H1 (cell line): ENCODE results near the gene RNF157. TPM values are rescaled to one million over a fixed set of nuclear protein-coding genes. Genes with fewer than 3 reads are reported as not detected.

ENCODE experiments used
- CTCF ChIA-PET: fragments of 300-600 bp; sonication (Branson Sonifier 250); formaldehyde crosslinking; loops from one replicate; lab custom pipeline; 2021; ENCODE audit not compliant: partially characterized antibody; lab: Charles Lee
- POLR2A ChIA-PET: fragments of 300-600 bp; sonication (Branson Sonifier 250); formaldehyde crosslinking; loops from one replicate; lab custom pipeline; 2021; ENCODE audit warnings: inconsistent platforms; ENCODE audit not compliant: partially characterized antibody; lab: Charles Lee
- DNase-seq, 2 experiments: peaks; one replicate each; pipeline versions ENCODE4 v3.0.0 to v3.0.0-alpha.2; 2010 to 2022; ENCODE audit warnings: low spot score in 2 of 2, low read depth in 1 of 2, mixed read lengths in 1 of 2
- FAIRE-seq: peaks from 2 replicates; lab custom pipeline; 2011; peaks lifted over from hg19 to GRCh38; lab: Jason Lieb, UNC
- H2AFZ ChIP-seq: 2 replicates; pipeline ENCODE4 v1.8.1; 2012; ENCODE audit warnings: low read length, inconsistent platforms
- H2AK5ac ChIP-seq: 2 replicates; pipeline ENCODE4 v1.6.1; 2013; ENCODE audit warnings: low read depth, low read length
- H2BK120ac ChIP-seq: replicated peaks from 2 replicates; pipeline ENCODE3; 2013; ENCODE audit warnings: low read depth, low read length, inconsistent platforms
- H2BK12ac ChIP-seq: 2 replicates; pipeline ENCODE4 v1.6.1; 2013; ENCODE audit warnings: low read depth, low read length
- H2BK15ac ChIP-seq: 2 replicates; pipeline ENCODE4 v1.6.1; 2013; ENCODE audit warnings: low read length
- H2BK20ac ChIP-seq: 2 replicates; pipeline ENCODE4 v1.6.1; 2013; ENCODE audit warnings: low read length
- H2BK5ac ChIP-seq: 2 replicates; pipeline ENCODE4 v1.6.1; 2013; ENCODE audit warnings: low read depth, low read length
- H3K14ac ChIP-seq: 2 replicates; pipeline ENCODE4 v1.6.1; 2013; ENCODE audit warnings: inconsistent platforms; ENCODE audit not compliant: insufficient read length
- H3K18ac ChIP-seq: 2 replicates; pipeline ENCODE4 v1.6.1; 2013; ENCODE audit warnings: low read length; ENCODE audit errors: extremely low read depth
- H3K23ac ChIP-seq: 2 replicates; pipeline ENCODE4 v1.6.1; 2013; ENCODE audit warnings: inconsistent platforms; ENCODE audit not compliant: insufficient read length
- H3K23me2 ChIP-seq: 2 replicates; pipeline ENCODE4 v1.6.1; 2013; ENCODE audit warnings: low read depth, low read length
- H3K27ac ChIP-seq: 2 replicates; pipeline ENCODE4 v1.6.1; 2011; ENCODE audit warnings: low read depth, low read length, inconsistent platforms
- H3K27me3 ChIP-seq, 4 experiments: replicated peaks in 1 of 4; 1 replicate in 1 of 4; 2 replicates in 3 of 4; pipeline versions ENCODE4 v1.6.1 to v1.8.1; 2011 to 2013; ENCODE audit warnings: low read length in 3 of 4, mild to moderate bottlenecking in 3 of 4, inconsistent platforms in 2 of 4, mixed read lengths in 2 of 4, moderate library complexity in 1 of 4; ENCODE audit not compliant: control insufficient read depth in 3 of 4, insufficient read depth in 3 of 4; ENCODE audit errors: extremely low read depth in 1 of 4
- H3K36me3 ChIP-seq, 4 experiments: 2 replicates each; pipeline versions ENCODE4 v1.6.1 to v1.8.1; 2011 to 2013; ENCODE audit warnings: mild to moderate bottlenecking in 4 of 4, low read length in 3 of 4, moderate library complexity in 2 of 4, control low read depth in 1 of 4, inconsistent platforms in 1 of 4; ENCODE audit not compliant: insufficient read depth in 4 of 4, control insufficient read depth in 2 of 4
- H3K4ac ChIP-seq: replicated peaks from 2 replicates; pipeline ENCODE3; 2013; ENCODE audit warnings: low read length, low read depth, mixed read lengths, inconsistent platforms; ENCODE audit not compliant: insufficient read length
- H3K4me1 ChIP-seq, 4 experiments: replicated peaks in 1 of 4; 1 replicate in 1 of 4; 2 replicates in 3 of 4; pipeline versions ENCODE4 v1.6.1 to v1.8.1; 2011 to 2013; ENCODE audit warnings: low read length in 3 of 4, inconsistent platforms in 2 of 4, mixed read lengths in 1 of 4; ENCODE audit not compliant: insufficient read depth in 4 of 4, control insufficient read depth in 3 of 4
- H3K4me2 ChIP-seq, 2 experiments: 2 replicates each; pipeline versions ENCODE4 v1.6.1 to v1.8.1; 2011 to 2013; ENCODE audit warnings: low read depth in 2 of 2, low read length in 2 of 2, control low read depth in 1 of 2, inconsistent platforms in 1 of 2, mild to moderate bottlenecking in 1 of 2; ENCODE audit not compliant: insufficient read depth in 1 of 2
- H3K4me3 ChIP-seq, 4 experiments: fragments of 200-600, 300-600 bp in 1 of 4; sonication (generic), shearing (Covaris generic), sonication (Bioruptor Twin) in 1 of 4; 2 replicates each; pipeline versions ENCODE4 v1.5.1 to v1.8.1; 2011 to 2016; ENCODE audit warnings: low read length in 4 of 4, low read depth in 3 of 4, control low read depth in 2 of 4, inconsistent platforms in 2 of 4, mild to moderate bottlenecking in 2 of 4, mixed read lengths in 1 of 4, moderate library complexity in 1 of 4; ENCODE audit not compliant: insufficient read depth in 2 of 4; ENCODE audit errors: extremely low read depth in 1 of 4
- H3K56ac ChIP-seq: replicated peaks from 2 replicates; pipeline ENCODE3; 2013; ENCODE audit warnings: low read depth, mild to moderate bottlenecking, mixed read lengths, low read length, inconsistent platforms; ENCODE audit not compliant: insufficient read length
- H3K79me1 ChIP-seq: 2 replicates; pipeline ENCODE4 v1.6.1; 2013; ENCODE audit warnings: low read depth, low read length, control low read depth
- H3K79me2 ChIP-seq, 2 experiments: 2 replicates each; pipeline versions ENCODE4 v1.6.1 to v1.8.1; 2012 to 2013; ENCODE audit warnings: low read length in 2 of 2, mild to moderate bottlenecking in 2 of 2, inconsistent platforms in 1 of 2; ENCODE audit not compliant: insufficient read depth in 2 of 2, control insufficient read depth in 1 of 2
- H3K9ac ChIP-seq, 4 experiments: replicated peaks in 1 of 4; 1 replicate in 1 of 4; 2 replicates in 3 of 4; pipeline versions ENCODE4 v1.6.1 to v1.8.1; 2011 to 2013; ENCODE audit warnings: low read depth in 3 of 4, low read length in 3 of 4, control low read depth in 2 of 4, mild to moderate bottlenecking in 2 of 4, moderate library complexity in 2 of 4, inconsistent platforms in 1 of 4; ENCODE audit errors: extremely low read depth in 1 of 4
- H3K9me3 ChIP-seq, 2 experiments: 2 replicates each; pipeline versions ENCODE4 v1.6.1 to v1.8.1; 2012 to 2013; ENCODE audit warnings: mild to moderate bottlenecking in 2 of 2, moderate library complexity in 2 of 2, control low read depth in 1 of 2, inconsistent platforms in 1 of 2, low read depth in 1 of 2, low read length in 1 of 2, mixed read lengths in 1 of 2; ENCODE audit not compliant: insufficient read depth in 2 of 2
- H4K20me1 ChIP-seq, 2 experiments: replicated peaks in 1 of 2; 2 replicates each; pipeline versions ENCODE3 to v1.8.1; 2011 to 2013; ENCODE audit warnings: inconsistent platforms in 2 of 2, low read length in 2 of 2, mild to moderate bottlenecking in 1 of 2; ENCODE audit not compliant: insufficient read depth in 2 of 2, control insufficient read depth in 1 of 2
- H4K5ac ChIP-seq: 2 replicates; pipeline ENCODE4 v1.6.1; 2013; ENCODE audit warnings: low read length, low read depth, mixed read lengths, inconsistent platforms; ENCODE audit not compliant: insufficient read length
- H4K8ac ChIP-seq: 2 replicates; pipeline ENCODE4 v1.8.0; 2013; ENCODE audit warnings: mild to moderate bottlenecking, moderate library complexity, low read length, inconsistent platforms; ENCODE audit not compliant: insufficient read depth; ENCODE audit errors: extremely low read depth
- H4K91ac ChIP-seq: replicated peaks from 2 replicates; pipeline ENCODE3; 2013; ENCODE audit warnings: low read length, mixed read lengths, inconsistent platforms; ENCODE audit not compliant: insufficient read length
- CBX8 ChIP-seq: fragments of 300-800, 300-1000 bp; sonication (generic); IDR thresholded peaks from 2 replicates; pipeline ENCODE4 v1.7.1; 2016; ENCODE audit warnings: low read depth, low read length, borderline replicate concordance
- CHD2 ChIP-seq: IDR thresholded peaks from 2 replicates; pipeline ENCODE4 v1.6.1; 2012; ENCODE audit warnings: low read length, improper control_type of control experiment
- EZH2 ChIP-seq: fragments of 200-600 bp; sonication (generic); IDR thresholded peaks from 2 replicates; pipeline ENCODE4 v1.7.1; 2012; ENCODE audit warnings: low read depth, mild to moderate bottlenecking, moderate library complexity, low read length, inconsistent platforms; ENCODE audit not compliant: severe bottlenecking
- MAFK ChIP-seq: IDR thresholded peaks from 2 replicates; pipeline ENCODE4 v1.6.1; 2012; ENCODE audit warnings: low read depth, mild to moderate bottlenecking, improper control_type of control experiment, low read length
- MAX ChIP-seq: IDR thresholded peaks from 2 replicates; pipeline ENCODE4 v1.6.1; 2012; ENCODE audit warnings: inconsistent platforms
- NRF1 ChIP-seq: IDR thresholded peaks from 2 replicates; pipeline ENCODE4 v1.6.1; 2011; ENCODE audit warnings: mild to moderate bottlenecking, low read depth, low read length, improper control_type of control experiment
- PHF8 ChIP-seq: fragments of 200-600 bp; sonication (generic); conservative IDR thresholded peaks from 2 replicates; pipeline ENCODE4 v1.7.1; 2012; ENCODE audit warnings: low read depth, mild to moderate bottlenecking, inconsistent platforms, low read length, moderate library complexity
- RBBP5 ChIP-seq: IDR thresholded peaks from 2 replicates; pipeline ENCODE4 v1.7.1; 2012; ENCODE audit warnings: low read depth, mild to moderate bottlenecking, inconsistent platforms, low read length, moderate library complexity, borderline replicate concordance
- RNF2 ChIP-seq: fragments of 200-900, 300-1000 bp; sonication (generic); IDR thresholded peaks from 2 replicates; pipeline ENCODE4 v1.7.1; 2016; ENCODE audit warnings: borderline replicate concordance, low read depth, mild to moderate bottlenecking, antibody characterized with exemption, low read length; ENCODE audit not compliant: poor library complexity, severe bottlenecking; ENCODE audit errors: missing control alignments
- SP2 ChIP-seq: IDR thresholded peaks from 2 replicates; pipeline ENCODE4 v1.6.1; 2012; ENCODE audit warnings: mild to moderate bottlenecking, low read length, inconsistent platforms
- SP4 ChIP-seq: IDR thresholded peaks from 2 replicates; pipeline ENCODE4 v1.6.1; 2012; ENCODE audit warnings: low read length, inconsistent platforms
- SRF ChIP-seq: IDR thresholded peaks from 2 replicates; pipeline ENCODE4 v1.6.1; 2011; ENCODE audit warnings: mild to moderate bottlenecking, low read depth, low read length, moderate library complexity
- TEAD4 ChIP-seq: IDR thresholded peaks from 2 replicates; pipeline ENCODE4 v1.6.1; 2012; ENCODE audit warnings: low read depth, low read length, inconsistent platforms, mixed read lengths
- ZNF274 ChIP-seq: IDR thresholded peaks from 2 replicates; pipeline ENCODE4 v1.7.0; 2012; ENCODE audit warnings: low read length, borderline replicate concordance; ENCODE audit errors: extremely low read depth
- WGBS, 2 experiments: shearing (Covaris generic) in 1 of 2; methylation state at CpG; one replicate each; pipeline versions ENCODE4 v1.1.6 to v1.1.7; 2013 to 2015; ENCODE audit warnings: low lambda C conversion rate in 2 of 2, mixed read lengths in 2 of 2, inconsistent platforms in 1 of 2, low coverage in 1 of 2, missing lambda C conversion rate in 1 of 2; ENCODE audit not compliant: insufficient replicate concordance in 2 of 2, insufficient coverage in 1 of 2, insufficient read length in 1 of 2; ENCODE audit errors: extremely low coverage in 1 of 2, missing lambda C conversion rate in 1 of 2; 5-methylcytosine and 5-hydroxymethylcytosine counted together
- polyA plus RNA-seq, 7 experiments: library from polyadenylated mRNA; depleted of rRNA in 3 of 7; stranded (reverse) in 5 of 7; unstranded in 2 of 7; fragments of >200 nt in 5 of 7; fragments of 200-250 nt in 2 of 7; gene quantifications; 1 replicate in 5 of 7; 2 replicates in 1 of 7; 4 replicates in 1 of 7; pipeline versions ENCODE4 v1.2.1 to v1.2.3, GENCODE V29; 2011 to 2013; ENCODE audit warnings: missing spikeins in 2 of 7, mixed read lengths in 2 of 7
- total RNA-seq: library from RNA; stranded (reverse); fragmentation: NEBNext Ultra II Directional; extraction: Animal tissue kit (Norgen Biotek cat#: 25700); gene quantifications from 2 replicates; pipeline ENCODE4 v1.2.1, GENCODE V29; 2021

Gene RNF157
- total and polyA plus RNA-seq, 2 of the 8 experiments (the other 6 are each of a cell fraction or from before 2014, with no cell fraction given) = 13.4 to 16.7 TPM

GRCh38 chr17:76104896-76105231 is 135.4 kb downstream of the RNF157 start:
- Histone ChIP-seq H2BK12ac (0 out of 2 replicates have a peak overlapping the region, but pooled peaks have one; percentile 11), H2BK5ac (peak overlapping the region; percentile 22; the same call in 1 of the 2 replicates), H3K4ac (no peak overlapping the region), H2BK20ac (peak overlapping the region; percentile 66), H3K9me3 (no peaks in the 10 kb centered on the region), H3K4me3 (no peak overlapping the region), H4K5ac (no peak overlapping the region), H3K23me2 (peaks cover 9% of the 10 kb centered on the region; the same call in 1 of the 2 replicates), H3K18ac (no peak overlapping the region), H3K79me1 (peaks cover 8% of the 10 kb centered on the region), H4K91ac (peak overlapping the region; percentile 15), H3K14ac (no peak overlapping the region), H2AFZ (no peak overlapping the region), H3K23ac (no peak overlapping the region), H3K27ac (no peak overlapping the region), H4K20me1 (no peaks in the 10 kb centered on the region), H2AK5ac (no peak overlapping the region), H2BK15ac (peak overlapping the region; percentile 92; the same call in 1 of the 2 replicates), H3K56ac (no peak overlapping the region), H4K8ac (no peak overlapping the region), H2BK120ac (no peak overlapping the region), H3K36me3 (peaks cover 8 to 18% (median 9%) of the 10 kb centered on the region in 4 experiments), H3K27me3 (no peaks in the 10 kb centered on the region), H3K4me1 (peaks cover 6 to 16% (median 9%) of the 10 kb centered on the region in 4 experiments; a peak in 6 of 7 replicates), H3K4me2 (no peak overlapping the region; a peak in 1 of 4 replicates), H3K79me2 (peaks cover 5 to 8% of the 10 kb centered on the region in 2 experiments; a peak in 3 of 4 replicates), H3K9ac (no peak overlapping the region)
- ChIA-PET CTCF (interaction anchor here (1.0 to 41.5 kb wide), 6 partner anchors 10 to 280 kb away, joined by 3 to 778 read pairs (median 8); partner anchors contain the start of gene FOXJ1), POLR2A (interaction anchor here (0.6 to 4.6 kb wide), 6 partner anchors 9 to 552 kb away, joined by 3 to 23 read pairs (median 4); partner anchors contain the start of genes GALR2, SRP68 and ZACN)
- no peak for DNase-seq
- no peak for FAIRE-seq
- WGBS, 2 experiments = 81% methylated on average over 5 of the region's 5 CpGs; no CpG with 5 or more reads in 1 of the 2 experiments
- TF ChIP-seq NRF1 = no peak
- no peak for TF ChIP-seq MAX
- no peak for TF ChIP-seq RBBP5
- TF ChIP-seq MAFK = no peak
- TF ChIP-seq EZH2 = no peak
- no peak for TF ChIP-seq SP4
- TF ChIP-seq CHD2 = no peak
- TF ChIP-seq TEAD4 = no peak
- TF ChIP-seq ZNF274 = no peak
- TF ChIP-seq RNF2 = no peak
- no peak for TF ChIP-seq SRF
- TF ChIP-seq CBX8 = no peak
- no peak for TF ChIP-seq SP2
- no peak for TF ChIP-seq PHF8
